Glutamatergic neuron (in vitro differentiated cells): Measurements from ENCODE around the gene PCDHGA1. TPM values are rescaled to one million over a fixed set of nuclear protein-coding genes. Genes with fewer than 3 reads are reported as not detected.

Experiments used
- DNase-seq: peaks from one replicate; pipeline ENCODE4 v3.0.0; 2022
- H3K27ac Mint-ChIP-seq: one replicate; pipeline ENCODE4 v1.8.0; 2020; ENCODE audit warnings: mild to moderate bottlenecking, mixed read lengths, inconsistent platforms; ENCODE audit not compliant: unreplicated experiment
- H3K27me3 Mint-ChIP-seq: one replicate; pipeline ENCODE4 v1.8.0; 2020; ENCODE audit warnings: mild to moderate bottlenecking, moderate library complexity, mixed read lengths, inconsistent platforms; ENCODE audit not compliant: unreplicated experiment
- H3K36me3 Mint-ChIP-seq: one replicate; pipeline ENCODE4 v1.8.0; 2020; ENCODE audit warnings: mild to moderate bottlenecking, mixed read lengths, inconsistent platforms; ENCODE audit not compliant: unreplicated experiment
- H3K4me1 Mint-ChIP-seq: one replicate; pipeline ENCODE4 v1.8.0; 2020; ENCODE audit warnings: mild to moderate bottlenecking, low read depth, mixed read lengths, inconsistent platforms; ENCODE audit not compliant: unreplicated experiment
- H3K4me3 Mint-ChIP-seq: one replicate; pipeline ENCODE4 v1.8.0; 2020; ENCODE audit warnings: mild to moderate bottlenecking, mixed read lengths, inconsistent platforms; ENCODE audit not compliant: unreplicated experiment
- H3K9me3 Mint-ChIP-seq: one replicate; pipeline ENCODE4 v1.8.0; 2020; ENCODE audit warnings: mild to moderate bottlenecking, moderate library complexity, mixed read lengths, inconsistent platforms; ENCODE audit not compliant: unreplicated experiment
- total RNA-seq: library from RNA; stranded (reverse); fragmentation: NEBNext Ultra II Directional; extraction: Animal tissue kit (Norgen Biotek cat#: 25700); gene quantifications from one replicate; pipeline ENCODE4 v1.2.1, GENCODE V29; 2021; ENCODE audit not compliant: unreplicated experiment
- TF ChIP-seq, protein P1 (sequence below): fragments of 200-600 bp; sonication (generic); IDR thresholded peaks from one replicate; pipeline ENCODE4 v1.5.0; 2021; ENCODE audit not compliant: partially characterized antibody, unreplicated experiment

PCDHGA1 gene
- total RNA-seq, 1 donor from 2014 or later = 4.6 TPM

- no peak overlapping the region for H3K4me3 Mint-ChIP-seq
- peaks cover 29% of the 10 kb centered on the region for H3K9me3 Mint-ChIP-seq
- peaks cover 53% of the 10 kb centered on the region for H3K36me3 Mint-ChIP-seq
- peaks cover 8% of the 10 kb centered on the region for H3K27me3 Mint-ChIP-seq
- TF ChIP-seq, protein P1, sequence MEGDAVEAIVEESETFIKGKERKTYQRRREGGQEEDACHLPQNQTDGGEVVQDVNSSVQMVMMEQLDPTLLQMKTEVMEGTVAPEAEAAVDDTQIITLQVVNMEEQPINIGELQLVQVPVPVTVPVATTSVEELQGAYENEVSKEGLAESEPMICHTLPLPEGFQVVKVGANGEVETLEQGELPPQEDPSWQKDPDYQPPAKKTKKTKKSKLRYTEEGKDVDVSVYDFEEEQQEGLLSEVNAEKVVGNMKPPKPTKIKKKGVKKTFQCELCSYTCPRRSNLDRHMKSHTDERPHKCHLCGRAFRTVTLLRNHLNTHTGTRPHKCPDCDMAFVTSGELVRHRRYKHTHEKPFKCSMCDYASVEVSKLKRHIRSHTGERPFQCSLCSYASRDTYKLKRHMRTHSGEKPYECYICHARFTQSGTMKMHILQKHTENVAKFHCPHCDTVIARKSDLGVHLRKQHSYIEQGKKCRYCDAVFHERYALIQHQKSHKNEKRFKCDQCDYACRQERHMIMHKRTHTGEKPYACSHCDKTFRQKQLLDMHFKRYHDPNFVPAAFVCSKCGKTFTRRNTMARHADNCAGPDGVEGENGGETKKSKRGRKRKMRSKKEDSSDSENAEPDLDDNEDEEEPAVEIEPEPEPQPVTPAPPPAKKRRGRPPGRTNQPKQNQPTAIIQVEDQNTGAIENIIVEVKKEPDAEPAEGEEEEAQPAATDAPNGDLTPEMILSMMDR = no peak
- DNase-seq = no peak
- no peaks in the 10 kb centered on the region for H3K4me1 Mint-ChIP-seq
- no peak overlapping the region for H3K27ac Mint-ChIP-seq
Measured at GRCh38 chr5:141434006-141434405, 103.7 kb downstream of the PCDHGA1 start.

- Mint-ChIP-seq H3K36me3 (peaks cover 46% of the 10 kb centered on the region), H3K4me1 (no peaks in the 10 kb centered on the region), H3K27ac (no peak overlapping the region), H3K9me3 (peaks cover 20% of the 10 kb centered on the region), H3K27me3 (peaks cover 4% of the 10 kb centered on the region), H3K4me3 (no peak overlapping the region)
- TF ChIP-seq, protein P1 = no peak
- DNase-seq = no peak
Measured at GRCh38 chr5:141437221-141437620, 106.9 kb downstream of the PCDHGA1 start.

GRCh38 chr5:141439411-141440141 is 109.3 kb downstream of the PCDHGA1 start:
- peaks cover 12% of the 10 kb centered on the region for H3K9me3 Mint-ChIP-seq
- TF ChIP-seq, protein P1 = no peak
- H3K27me3 Mint-ChIP-seq = peaks cover 4% of the 10 kb centered on the region
- H3K27ac Mint-ChIP-seq = no peak overlapping the region
- DNase-seq = no peak
- H3K36me3 Mint-ChIP-seq = peaks cover 39% of the 10 kb centered on the region
- no peaks in the 10 kb centered on the region for H3K4me1 Mint-ChIP-seq
- no peak overlapping the region for H3K4me3 Mint-ChIP-seq

- Mint-ChIP-seq H3K27me3 (peaks cover 4% of the 10 kb centered on the region), H3K9me3 (peaks cover 12% of the 10 kb centered on the region), H3K4me1 (no peaks in the 10 kb centered on the region), H3K27ac (no peak overlapping the region), H3K4me3 (no peak overlapping the region), H3K36me3 (peaks cover 41% of the 10 kb centered on the region)
- DNase-seq = no peak
- TF ChIP-seq, protein P1 = no peak
Measured at GRCh38 chr5:141440341-141440740, 110.0 kb downstream of the PCDHGA1 start.

- Mint-ChIP-seq H3K9me3 (peaks cover 14% of the 10 kb centered on the region), H3K27ac (no peak overlapping the region), H3K36me3 (peaks cover 41% of the 10 kb centered on the region), H3K4me1 (no peaks in the 10 kb centered on the region), H3K4me3 (no peak overlapping the region), H3K27me3 (peaks cover 4% of the 10 kb centered on the region)
- DNase-seq = no peak
- TF ChIP-seq, protein P1 = no peak
Measured at GRCh38 chr5:141441571-141442170, 111.4 kb downstream of the PCDHGA1 start.
